DND-41 (cell line): Measurements from ENCODE around the gene GBX1.

Experiments used
- EZH2 ChIP-seq: IDR thresholded peaks from 3 replicates; pipeline ENCODE4 v1.6.1; 2012; ENCODE audit warnings: borderline replicate concordance, low read depth, mild to moderate bottlenecking, moderate library complexity, low read length, inconsistent platforms; ENCODE audit not compliant: severe bottlenecking
- TF ChIP-seq, protein P1 (sequence below): IDR thresholded peaks from 2 replicates; pipeline ENCODE4 v1.5.1; 2012; ENCODE audit warnings: borderline replicate concordance, low read length, moderate library complexity, mild to moderate bottlenecking; ENCODE audit not compliant: poor library complexity, severe bottlenecking; ENCODE audit errors: extremely low read depth

DNA sequence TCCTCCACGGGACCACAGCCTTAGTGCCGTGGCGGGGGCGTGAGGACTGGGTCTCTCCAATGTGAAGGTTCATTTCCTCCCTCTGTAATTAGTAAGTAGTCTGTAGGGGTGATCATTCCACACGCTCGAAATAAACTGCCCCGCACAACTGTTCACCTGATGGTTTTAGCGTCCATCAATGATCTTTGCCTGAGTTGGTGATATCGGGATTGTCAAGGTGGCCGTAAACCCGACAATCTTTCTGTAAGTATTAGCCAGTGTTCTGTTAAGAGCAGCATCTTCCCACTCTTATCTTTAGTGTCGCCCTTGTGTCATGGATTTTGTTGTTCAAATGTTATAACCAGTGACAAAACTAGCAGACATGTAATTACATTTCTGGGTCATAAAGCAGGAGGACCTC, 63.5 kb downstream of the GBX1 start:
- TF ChIP-seq, protein P1, sequence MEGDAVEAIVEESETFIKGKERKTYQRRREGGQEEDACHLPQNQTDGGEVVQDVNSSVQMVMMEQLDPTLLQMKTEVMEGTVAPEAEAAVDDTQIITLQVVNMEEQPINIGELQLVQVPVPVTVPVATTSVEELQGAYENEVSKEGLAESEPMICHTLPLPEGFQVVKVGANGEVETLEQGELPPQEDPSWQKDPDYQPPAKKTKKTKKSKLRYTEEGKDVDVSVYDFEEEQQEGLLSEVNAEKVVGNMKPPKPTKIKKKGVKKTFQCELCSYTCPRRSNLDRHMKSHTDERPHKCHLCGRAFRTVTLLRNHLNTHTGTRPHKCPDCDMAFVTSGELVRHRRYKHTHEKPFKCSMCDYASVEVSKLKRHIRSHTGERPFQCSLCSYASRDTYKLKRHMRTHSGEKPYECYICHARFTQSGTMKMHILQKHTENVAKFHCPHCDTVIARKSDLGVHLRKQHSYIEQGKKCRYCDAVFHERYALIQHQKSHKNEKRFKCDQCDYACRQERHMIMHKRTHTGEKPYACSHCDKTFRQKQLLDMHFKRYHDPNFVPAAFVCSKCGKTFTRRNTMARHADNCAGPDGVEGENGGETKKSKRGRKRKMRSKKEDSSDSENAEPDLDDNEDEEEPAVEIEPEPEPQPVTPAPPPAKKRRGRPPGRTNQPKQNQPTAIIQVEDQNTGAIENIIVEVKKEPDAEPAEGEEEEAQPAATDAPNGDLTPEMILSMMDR, result no peak
- TF ChIP-seq EZH2, result no peak
